RCC 7860 (cell line): ENCODE results near the gene RHO.
"Not testable (repeated sequence)": the region's sequence is repeated elsewhere in the genome, so short reads cannot be mapped to it uniquely, and the experiment has no call there.

ENCODE experiments used
- DNase-seq: peaks from one replicate; pipeline ENCODE4 v3.0.0-alpha.2; 2015; ENCODE audit warnings: low spot score
- FAIRE-seq: peaks from 2 replicates; lab custom pipeline; 2012; peaks lifted over from hg19 to GRCh38; lab: Jason Lieb, UNC

Gene RHO

GRCh38 chr3:129528589-129529100 is at the start of gene RHO:
TSS of gene RHO (plus strand) at chr3:129528639. CDS start at chr3:129528734, 95 bp downstream.
- DNase-seq: no peak
- FAIRE-seq: no peak

GRCh38 chr3:129481225-129481765 is 47.1 kb upstream of the RHO start:
- not testable (repeated sequence) for DNase-seq, FAIRE-seq

GRCh38 chr3:129481766-129482332 is 46.6 kb upstream of the RHO start:
- DNase-seq (no peak), FAIRE-seq (no peak)

- DNase-seq (no peak), FAIRE-seq (no peak)
These were observed 45.7 kb upstream of the RHO start for GRCh38 chr3:129482721-129483120.

- FAIRE-seq (no peak), DNase-seq (no peak)
These were observed 44.6 kb upstream of the RHO start for GRCh38 chr3:129483870-129484269.

GRCh38 chr3:129485146-129485545 is 43.3 kb upstream of the RHO start:
- not testable (repeated sequence) for FAIRE-seq, DNase-seq

GRCh38 chr3:129485721-129486663 is 42.4 kb upstream of the RHO start:
- no peak for DNase-seq
- FAIRE-seq: no peak

GRCh38 chr3:129486664-129487035 is 41.8 kb upstream of the RHO start:
- DNase-seq (no peak), FAIRE-seq (no peak)

GRCh38 chr3:129487183-129487867 is 41.1 kb upstream of the RHO start:
- FAIRE-seq: no peak
- DNase-seq: no peak

GRCh38 chr3:129487868-129488335 is 40.5 kb upstream of the RHO start:
- not testable (repeated sequence) for FAIRE-seq, DNase-seq

GRCh38 chr3:129489258-129489657 is 39.2 kb upstream of the RHO start:
- not testable (repeated sequence) for DNase-seq, FAIRE-seq

- peak; percentile 83 for DNase-seq
- peak; percentile 56 for FAIRE-seq
These were observed 38.2 kb upstream of the RHO start for GRCh38 chr3:129490273-129490675.

GRCh38 chr3:129491077-129491476 is 37.4 kb upstream of the RHO start:
- FAIRE-seq, DNase-seq: not testable (repeated sequence)

GRCh38 chr3:129491794-129492193 is 36.6 kb upstream of the RHO start:
- no peak for FAIRE-seq
- no peak for DNase-seq

- FAIRE-seq (no peak), DNase-seq (no peak)
These were observed 35.7 kb upstream of the RHO start for GRCh38 chr3:129492691-129493090.

GRCh38 chr3:129493206-129493605 is 35.2 kb upstream of the RHO start:
- no peak for DNase-seq
- FAIRE-seq: no peak

GRCh38 chr3:129494499-129494898 is 33.9 kb upstream of the RHO start:
- not testable (repeated sequence) for FAIRE-seq, DNase-seq

GRCh38 chr3:129495006-129495639 is 33.3 kb upstream of the RHO start:
- not testable (repeated sequence) for FAIRE-seq, DNase-seq

GRCh38 chr3:129497876-129498275 is 30.6 kb upstream of the RHO start:
- not testable (repeated sequence) for FAIRE-seq

More at GRCh38 chr3:129497876-129498275, 30.6 kb upstream of the RHO start:
- not testable (repeated sequence) for DNase-seq
